HUES48 (cell line): ENCODE results near the gene ARHGAP42.
A peak's percentile ranks its signal among the peaks of the same experiment; 100 is the strongest.

ENCODE experiments used
- H3K27ac ChIP-seq: one replicate; pipeline ENCODE4 v1.7.0; 2013; ENCODE audit warnings: low read depth, low read length, inconsistent platforms
- H3K27me3 ChIP-seq: 2 replicates; pipeline ENCODE4 v1.6.1; 2013; ENCODE audit warnings: mild to moderate bottlenecking, low read length; ENCODE audit not compliant: control insufficient read depth, insufficient read depth
- H3K36me3 ChIP-seq: 2 replicates; pipeline ENCODE4 v1.6.1; 2013; ENCODE audit warnings: low read length; ENCODE audit not compliant: control insufficient read depth, insufficient read depth
- H3K4me1 ChIP-seq: 2 replicates; pipeline ENCODE4 v1.6.1; 2013; ENCODE audit warnings: mild to moderate bottlenecking, low read length; ENCODE audit not compliant: control insufficient read depth, insufficient read depth
- H3K4me3 ChIP-seq: 2 replicates; pipeline ENCODE4 v1.5.1; 2013; ENCODE audit warnings: mild to moderate bottlenecking, low read depth, low read length
- H3K9ac ChIP-seq: 2 replicates; pipeline ENCODE4 v1.6.1; 2013; ENCODE audit warnings: mild to moderate bottlenecking, low read depth, low read length, moderate library complexity
- H3K9me3 ChIP-seq: 2 replicates; pipeline ENCODE4 v1.6.1; 2013; ENCODE audit warnings: low read length; ENCODE audit not compliant: control insufficient read depth, insufficient read depth

Gene ARHGAP42

GRCh38 chr11:100821198-100821597, 134.1 kb downstream of the ARHGAP42 start:
- Histone ChIP-seq H3K4me3 (no peak overlapping the region), H3K9me3 (no peaks in the 10 kb centered on the region), H3K36me3 (no peaks in the 10 kb centered on the region), H3K9ac (no peak overlapping the region), H3K27ac (peak overlapping the region; percentile 31), H3K27me3 (no peaks in the 10 kb centered on the region), H3K4me1 (peaks cover 38% of the 10 kb centered on the region)

GRCh38 chr11:100823360-100823759, 136.3 kb downstream of the ARHGAP42 start:
- no peaks in the 10 kb centered on the region for H3K36me3 ChIP-seq
- H3K27me3 ChIP-seq: no peaks in the 10 kb centered on the region
- H3K4me3 ChIP-seq: no peak overlapping the region
- no peak overlapping the region for H3K9ac ChIP-seq
- H3K9me3 ChIP-seq: no peaks in the 10 kb centered on the region
- H3K27ac ChIP-seq: peak overlapping the region; percentile 8
- peaks cover 51% of the 10 kb centered on the region for H3K4me1 ChIP-seq

- H3K27ac ChIP-seq: peak overlapping the region; percentile 46
- H3K36me3 ChIP-seq: no peaks in the 10 kb centered on the region
- H3K27me3 ChIP-seq: no peaks in the 10 kb centered on the region
- no peak overlapping the region for H3K9ac ChIP-seq
- peaks cover 55% of the 10 kb centered on the region for H3K4me1 ChIP-seq
- H3K9me3 ChIP-seq: no peaks in the 10 kb centered on the region
- no peak overlapping the region for H3K4me3 ChIP-seq
Observed at GRCh38 chr11:100824041-100824809, 137.1 kb downstream of the ARHGAP42 start.

GRCh38 chr11:100825626-100826025, 138.5 kb downstream of the ARHGAP42 start:
- H3K9ac ChIP-seq: no peak overlapping the region
- H3K4me3 ChIP-seq: no peak overlapping the region
- H3K9me3 ChIP-seq: no peaks in the 10 kb centered on the region

GRCh38 chr11:100827934-100828661, 141.0 kb downstream of the ARHGAP42 start:
- Histone ChIP-seq H3K9me3 (no peaks in the 10 kb centered on the region), H3K9ac (no peak overlapping the region; the same call in 1 of the 2 replicates), H3K4me3 (no peak overlapping the region), H3K27me3 (no peaks in the 10 kb centered on the region), H3K36me3 (no peaks in the 10 kb centered on the region), H3K27ac (peak overlapping the region; percentile 89), H3K4me1 (peaks cover 60% of the 10 kb centered on the region)

More at GRCh38 chr11:100825626-100826025, 138.5 kb downstream of the ARHGAP42 start:
- H3K27ac ChIP-seq: no peak overlapping the region
- H3K36me3 ChIP-seq: no peaks in the 10 kb centered on the region
- H3K27me3 ChIP-seq: no peaks in the 10 kb centered on the region
- H3K4me1 ChIP-seq: peaks cover 57% of the 10 kb centered on the region

- H3K27me3 ChIP-seq: no peaks in the 10 kb centered on the region
- no peak overlapping the region for H3K9ac ChIP-seq
- H3K4me1 ChIP-seq: peaks cover 43% of the 10 kb centered on the region
- H3K27ac ChIP-seq: no peak overlapping the region
- no peak overlapping the region for H3K4me3 ChIP-seq
- H3K9me3 ChIP-seq: no peaks in the 10 kb centered on the region
- no peaks in the 10 kb centered on the region for H3K36me3 ChIP-seq
Observed at GRCh38 chr11:100830274-100830673, 143.2 kb downstream of the ARHGAP42 start.

GRCh38 chr11:100830978-100831732, 144.1 kb downstream of the ARHGAP42 start:
- H3K36me3 ChIP-seq: no peaks in the 10 kb centered on the region
- no peak overlapping the region for H3K4me3 ChIP-seq
- no peak overlapping the region for H3K27ac ChIP-seq
- peaks cover 48% of the 10 kb centered on the region for H3K4me1 ChIP-seq
- no peak overlapping the region for H3K9ac ChIP-seq
- H3K27me3 ChIP-seq: no peaks in the 10 kb centered on the region
- no peaks in the 10 kb centered on the region for H3K9me3 ChIP-seq

GRCh38 chr11:100831929-100832494, 144.9 kb downstream of the ARHGAP42 start:
- Histone ChIP-seq H3K9ac (no peak overlapping the region), H3K36me3 (no peaks in the 10 kb centered on the region), H3K27ac (no peak overlapping the region), H3K9me3 (no peaks in the 10 kb centered on the region), H3K4me1 (peaks cover 56% of the 10 kb centered on the region), H3K27me3 (no peaks in the 10 kb centered on the region), H3K4me3 (no peak overlapping the region)

GRCh38 chr11:100832829-100833228, 145.7 kb downstream of the ARHGAP42 start:
- Histone ChIP-seq H3K27me3 (no peaks in the 10 kb centered on the region), H3K9me3 (no peaks in the 10 kb centered on the region), H3K9ac (no peak overlapping the region), H3K4me3 (no peak overlapping the region), H3K27ac (no peak overlapping the region), H3K4me1 (peaks cover 55% of the 10 kb centered on the region), H3K36me3 (no peaks in the 10 kb centered on the region)

- no peak overlapping the region for H3K4me3 ChIP-seq
- H3K4me1 ChIP-seq: peaks cover 55% of the 10 kb centered on the region
- no peak overlapping the region for H3K9ac ChIP-seq
- H3K9me3 ChIP-seq: no peaks in the 10 kb centered on the region
- H3K27ac ChIP-seq: no peak overlapping the region
- no peaks in the 10 kb centered on the region for H3K36me3 ChIP-seq
- no peaks in the 10 kb centered on the region for H3K27me3 ChIP-seq
Observed at GRCh38 chr11:100833276-100833675, 146.2 kb downstream of the ARHGAP42 start.
